H9 (cell line): ENCODE measurements around the gene APOL2. TPM values are rescaled to one million over a fixed set of nuclear protein-coding genes. Genes with fewer than 3 reads are reported as not detected.
"Not testable (repeated sequence)": the region's sequence is repeated elsewhere in the genome, so short reads cannot be mapped to it uniquely, and the experiment has no call there.

Experiments used
- DNase-seq: peaks from one replicate; pipeline ENCODE4 v3.0.0-alpha.2; 2017
- H2AFZ ChIP-seq: one replicate; pipeline ENCODE4 v1.6.1; 2013; ENCODE audit warnings: mild to moderate bottlenecking, low read length, control low read depth, moderate library complexity
- H2AK5ac ChIP-seq: 2 replicates; pipeline ENCODE4 v1.6.1; 2013; ENCODE audit warnings: low read length, control low read depth, mixed read lengths; ENCODE audit not compliant: insufficient read length
- H2BK120ac ChIP-seq: one replicate; pipeline ENCODE4 v1.6.1; 2013; ENCODE audit warnings: low read depth, mild to moderate bottlenecking, low read length, control low read depth, inconsistent platforms; ENCODE audit not compliant: poor library complexity, severe bottlenecking
- H2BK12ac ChIP-seq: 2 replicates; pipeline ENCODE4 v1.6.1; 2013; ENCODE audit warnings: low read length, control low read depth, mixed read lengths, low read depth; ENCODE audit not compliant: insufficient read length
- H2BK15ac ChIP-seq: 2 replicates; pipeline ENCODE4 v1.6.1; 2013; ENCODE audit warnings: low read depth, low read length, control low read depth
- H2BK20ac ChIP-seq: one replicate; pipeline ENCODE4 v1.6.1; 2013; ENCODE audit warnings: low read depth, mild to moderate bottlenecking, low read length, control low read depth, inconsistent platforms; ENCODE audit not compliant: poor library complexity, severe bottlenecking
- H2BK5ac ChIP-seq: 2 replicates; pipeline ENCODE4 v1.6.1; 2013; ENCODE audit warnings: low read length, control low read depth, mixed read lengths; ENCODE audit not compliant: insufficient read length
- H3K14ac ChIP-seq: 2 replicates; pipeline ENCODE4 v1.6.1; 2013; ENCODE audit warnings: low read length, control low read depth; ENCODE audit not compliant: insufficient read depth
- H3K18ac ChIP-seq: 2 replicates; pipeline ENCODE4 v1.6.1; 2013; ENCODE audit warnings: low read depth, mild to moderate bottlenecking, mixed read lengths, low read length, control low read depth; ENCODE audit not compliant: insufficient read length
- H3K23ac ChIP-seq: 2 replicates; pipeline ENCODE4 v1.6.1; 2013; ENCODE audit warnings: low read length, control low read depth, mixed read lengths, low read depth; ENCODE audit not compliant: insufficient read length
- H3K23me2 ChIP-seq: 2 replicates; pipeline ENCODE4 v1.6.1; 2013; ENCODE audit warnings: low read depth, mild to moderate bottlenecking, mixed read lengths, low read length, control low read depth; ENCODE audit not compliant: insufficient read length, poor library complexity, severe bottlenecking
- H3K27ac ChIP-seq: 2 replicates; pipeline ENCODE4 v1.5.1; 2013; ENCODE audit warnings: low read length, control low read depth, mixed read lengths, low read depth; ENCODE audit not compliant: insufficient read length
- H3K27me3 ChIP-seq: 2 replicates; pipeline ENCODE4 v1.6.1; 2013; ENCODE audit warnings: low read length, control low read depth, inconsistent platforms; ENCODE audit not compliant: insufficient read depth
- H3K4ac ChIP-seq: 2 replicates; pipeline ENCODE4 v1.6.1; 2013; ENCODE audit warnings: low read depth, mild to moderate bottlenecking, control low read depth, inconsistent platforms, low read length, moderate library complexity
- H3K4me1 ChIP-seq: 2 replicates; pipeline ENCODE4 v1.6.1; 2013; ENCODE audit warnings: low read length, control low read depth, inconsistent platforms; ENCODE audit not compliant: insufficient read depth
- H3K4me2 ChIP-seq: 2 replicates; pipeline ENCODE4 v1.6.1; 2013; ENCODE audit warnings: low read length, control low read depth, mixed read lengths; ENCODE audit not compliant: insufficient read length, insufficient read depth
- H3K56ac ChIP-seq: 2 replicates; pipeline ENCODE4 v1.6.1; 2013; ENCODE audit warnings: low read depth, mild to moderate bottlenecking, mixed read lengths, low read length, control low read depth; ENCODE audit not compliant: insufficient read length
- H3K79me1 ChIP-seq: 2 replicates; pipeline ENCODE4 v1.6.1; 2013; ENCODE audit warnings: low read depth, mild to moderate bottlenecking, moderate library complexity, low read length, control low read depth, inconsistent platforms; ENCODE audit not compliant: insufficient read depth, poor library complexity, severe bottlenecking
- H3K79me2 ChIP-seq: 2 replicates; pipeline ENCODE4 v1.6.1; 2013; ENCODE audit warnings: low read length, control low read depth, inconsistent platforms; ENCODE audit not compliant: insufficient read depth
- H3K9ac ChIP-seq: 2 replicates; pipeline ENCODE4 v1.6.1; 2013; ENCODE audit warnings: low read length, control low read depth, mixed read lengths; ENCODE audit not compliant: insufficient read length; ENCODE audit errors: extremely low read depth
- H3K9me3 ChIP-seq: one replicate; pipeline ENCODE4 v1.6.1; 2013; ENCODE audit warnings: low read depth, low read length, inconsistent platforms; ENCODE audit not compliant: control insufficient read depth
- H3T11ph ChIP-seq: one replicate; pipeline ENCODE4 v1.6.1; 2013; ENCODE audit warnings: mild to moderate bottlenecking, low read length, control low read depth, inconsistent platforms
- H4K20me1 ChIP-seq: one replicate; pipeline ENCODE4 v1.6.1; 2013; ENCODE audit not compliant: control insufficient read depth, insufficient read length, insufficient read depth
- H4K5ac ChIP-seq: 2 replicates; pipeline ENCODE4 v1.6.1; 2013; ENCODE audit warnings: low read depth, mild to moderate bottlenecking, mixed read lengths, low read length, control low read depth; ENCODE audit not compliant: insufficient read length
- H4K8ac ChIP-seq: replicated peaks from 2 replicates; pipeline ENCODE4 v1.6.1; 2013; ENCODE audit warnings: low read length, control low read depth, mixed read lengths, low read depth; ENCODE audit not compliant: insufficient read length
- H4K91ac ChIP-seq: 2 replicates; pipeline ENCODE4 v1.6.1; 2013; ENCODE audit warnings: low read depth, mild to moderate bottlenecking, moderate library complexity, mixed read lengths, low read length, control low read depth; ENCODE audit not compliant: insufficient read length
- H3K27ac Mint-ChIP-seq, 3 experiments: 2 replicates in 2 of 3; 3 replicates in 1 of 3; pipeline ENCODE4 v1.8.0; 2020 to 2021; ENCODE audit warnings: mixed read lengths in 3 of 3, mild to moderate bottlenecking in 1 of 3, moderate library complexity in 1 of 3
- H3K27me3 Mint-ChIP-seq: 2 replicates; pipeline ENCODE4 v1.8.0; 2021; ENCODE audit warnings: low read depth, mild to moderate bottlenecking, moderate library complexity, mixed read lengths
- H3K36me3 Mint-ChIP-seq, 3 experiments: 2 replicates in 2 of 3; 3 replicates in 1 of 3; pipeline ENCODE4 v1.8.0; 2020 to 2021; ENCODE audit warnings: low read depth in 3 of 3, mixed read lengths in 3 of 3; ENCODE audit not compliant: insufficient read depth in 1 of 3
- H3K4me1 Mint-ChIP-seq, 2 experiments: 2 replicates each; pipeline ENCODE4 v1.8.0; 2020; ENCODE audit warnings: mixed read lengths in 2 of 2
- H3K4me3 Mint-ChIP-seq, 2 experiments: 2 replicates in 1 of 2; 3 replicates in 1 of 2; pipeline ENCODE4 v1.8.0; 2020 to 2021; ENCODE audit warnings: mild to moderate bottlenecking in 2 of 2, mixed read lengths in 2 of 2, moderate library complexity in 1 of 2
- H3K9me3 Mint-ChIP-seq, 2 experiments: 2 replicates in 1 of 2; 3 replicates in 1 of 2; pipeline ENCODE4 v1.8.0; 2020; ENCODE audit warnings: mild to moderate bottlenecking in 2 of 2, mixed read lengths in 2 of 2, moderate library complexity in 1 of 2
- WGBS: extraction: QIAGEN DNeasy Blood & Tissue Kit; methylation state at CpG from one replicate; pipeline ENCODE4 v1.1.7; 2013; ENCODE audit warnings: missing lambda C conversion rate, low lambda C conversion rate, mixed read lengths; ENCODE audit not compliant: insufficient read length; ENCODE audit errors: extremely low coverage; 5-methylcytosine and 5-hydroxymethylcytosine counted together
- total RNA-seq: library from RNA; stranded (reverse); gene quantifications from 2 replicates; pipeline ENCODE4 v1.2.1, GENCODE V29; 2021
- TF ChIP-seq, protein P1 (sequence below): fragments of 200-600 bp; sonication (generic); conservative IDR thresholded peaks from 3 replicates; pipeline ENCODE4 v1.8.0; 2021; ENCODE audit warnings: antibody characterized with exemption, mild to moderate bottlenecking

Gene APOL2
- total RNA-seq, 1 experiment from 2014 or later, result 15.6 TPM

- H4K8ac ChIP-seq, result no peak overlapping the region
- no peaks in the 10 kb centered on the region for H4K20me1 ChIP-seq
- Mint-ChIP-seq H3K36me3 (peaks cover 0 to 4% (median 0%) of the 10 kb centered on the region in 3 experiments; a peak in 2 of 7 replicates), H3K4me1 (peaks cover 5 to 7% of the 10 kb centered on the region in 2 experiments), H3K9me3 (no peaks in the 10 kb centered on the region; a peak in 1 of 5 replicates), H3K4me3 (no peak overlapping the region), H3K27ac (no peak overlapping the region), H3K27me3 (peaks cover 38% of the 10 kb centered on the region)
- no peak overlapping the region for H3K4me2 ChIP-seq
- H3K27me3 ChIP-seq, result no peaks in the 10 kb centered on the region
- TF ChIP-seq, protein P1, sequence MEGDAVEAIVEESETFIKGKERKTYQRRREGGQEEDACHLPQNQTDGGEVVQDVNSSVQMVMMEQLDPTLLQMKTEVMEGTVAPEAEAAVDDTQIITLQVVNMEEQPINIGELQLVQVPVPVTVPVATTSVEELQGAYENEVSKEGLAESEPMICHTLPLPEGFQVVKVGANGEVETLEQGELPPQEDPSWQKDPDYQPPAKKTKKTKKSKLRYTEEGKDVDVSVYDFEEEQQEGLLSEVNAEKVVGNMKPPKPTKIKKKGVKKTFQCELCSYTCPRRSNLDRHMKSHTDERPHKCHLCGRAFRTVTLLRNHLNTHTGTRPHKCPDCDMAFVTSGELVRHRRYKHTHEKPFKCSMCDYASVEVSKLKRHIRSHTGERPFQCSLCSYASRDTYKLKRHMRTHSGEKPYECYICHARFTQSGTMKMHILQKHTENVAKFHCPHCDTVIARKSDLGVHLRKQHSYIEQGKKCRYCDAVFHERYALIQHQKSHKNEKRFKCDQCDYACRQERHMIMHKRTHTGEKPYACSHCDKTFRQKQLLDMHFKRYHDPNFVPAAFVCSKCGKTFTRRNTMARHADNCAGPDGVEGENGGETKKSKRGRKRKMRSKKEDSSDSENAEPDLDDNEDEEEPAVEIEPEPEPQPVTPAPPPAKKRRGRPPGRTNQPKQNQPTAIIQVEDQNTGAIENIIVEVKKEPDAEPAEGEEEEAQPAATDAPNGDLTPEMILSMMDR, result no peak
- no peak overlapping the region for H3K4ac ChIP-seq
- H2AK5ac ChIP-seq, result no peak overlapping the region
- no peaks in the 10 kb centered on the region for H3K23me2 ChIP-seq
- no peak overlapping the region for H2AFZ ChIP-seq
- H3K79me2 ChIP-seq, result no peaks in the 10 kb centered on the region
- no peak overlapping the region for H2BK12ac ChIP-seq
- no peak overlapping the region for H2BK15ac ChIP-seq
- no peak overlapping the region for H3K56ac ChIP-seq
- no peak overlapping the region for H3K18ac ChIP-seq
- no peaks in the 10 kb centered on the region for H3K4me1 ChIP-seq
- no peak overlapping the region for H3K9ac ChIP-seq
- H3K9me3 ChIP-seq, result no peaks in the 10 kb centered on the region
- H2BK20ac ChIP-seq, result no peak overlapping the region
- no peak overlapping the region for H3K14ac ChIP-seq
- H4K5ac ChIP-seq, result no peak overlapping the region
- H2BK120ac ChIP-seq, result no peak overlapping the region
- H3K79me1 ChIP-seq, result no peaks in the 10 kb centered on the region
- H3T11ph ChIP-seq, result no peak overlapping the region
- no CpG with 5 or more reads among the region's 4 CpGs for WGBS
- no peak overlapping the region for H3K27ac ChIP-seq
- H4K91ac ChIP-seq, result no peak overlapping the region
- DNase-seq, result no peak
- H2BK5ac ChIP-seq, result no peak overlapping the region
- H3K23ac ChIP-seq, result no peak overlapping the region
These were observed 27.7 kb upstream of the APOL2 start for GRCh38 chr22:36267058-36267457.

DNA sequence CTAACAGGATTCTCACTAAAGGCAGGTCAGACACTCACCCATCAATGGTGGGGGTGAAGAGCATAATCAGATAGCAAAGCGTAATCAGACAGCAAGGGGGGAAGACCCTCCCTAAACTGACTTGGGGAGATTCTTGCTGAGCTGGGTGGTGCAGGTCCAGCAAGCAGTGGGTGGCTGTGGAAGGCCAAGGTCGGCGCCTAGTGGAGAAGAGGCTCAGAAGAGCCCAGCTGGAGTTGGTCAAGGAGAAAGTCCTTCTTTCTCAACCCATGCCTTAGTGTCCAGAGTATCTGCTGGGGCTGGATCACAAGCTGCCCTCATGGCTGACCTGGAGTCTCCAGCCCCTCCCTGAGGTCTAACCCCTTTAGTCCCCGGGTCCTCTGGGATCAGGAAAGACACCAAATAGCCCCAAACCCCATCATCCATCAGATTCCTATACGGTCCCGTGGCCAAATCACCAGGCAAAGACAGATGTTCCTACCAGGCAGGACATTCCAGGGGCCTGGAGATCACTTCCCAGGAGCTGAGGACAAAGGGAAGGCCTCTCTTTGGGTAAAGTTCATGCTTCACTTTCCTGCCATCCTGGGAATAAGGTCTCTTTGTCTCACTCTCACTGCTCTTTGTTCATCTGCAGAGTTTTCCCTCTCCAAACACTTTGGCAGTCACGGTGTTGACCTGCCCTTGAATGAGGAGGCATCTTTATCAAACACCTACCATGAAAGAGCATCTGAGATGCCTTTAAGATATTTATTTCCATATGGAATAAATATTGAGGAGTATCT lies 24.7 kb upstream of the APOL2 start:
- H3K4me3 Mint-ChIP-seq, H3K27me3 ChIP-seq: not testable (repeated sequence)
- no CpG with 5 or more reads among the region's 7 CpGs for WGBS

More for the DNA sequence above, 24.7 kb upstream of the APOL2 start:
- Mint-ChIP-seq H3K27me3 (peaks cover 20% of the 10 kb centered on the region), H3K4me1 (peaks cover 16 to 22% of the 10 kb centered on the region in 2 experiments)
- H3T11ph ChIP-seq, DNase-seq, H3K56ac ChIP-seq, H2AFZ ChIP-seq, H3K9ac ChIP-seq, H3K9me3 ChIP-seq, H2BK120ac ChIP-seq, H2BK15ac ChIP-seq, H3K79me2 ChIP-seq, H3K27ac Mint-ChIP-seq, H3K79me1 ChIP-seq, H3K9me3 Mint-ChIP-seq, H3K4me2 ChIP-seq, H2BK12ac ChIP-seq, H3K27ac ChIP-seq, H2AK5ac ChIP-seq, H4K8ac ChIP-seq, H3K36me3 Mint-ChIP-seq, H3K18ac ChIP-seq, H3K23ac ChIP-seq, H3K4ac ChIP-seq, H3K14ac ChIP-seq, H2BK5ac ChIP-seq, H4K20me1 ChIP-seq, H4K91ac ChIP-seq, H4K5ac ChIP-seq, H3K4me1 ChIP-seq, H2BK20ac ChIP-seq, H3K23me2 ChIP-seq: not testable (repeated sequence)
